Stomach (tissue), 4 donors: ENCODE measurements around the gene DND1.
A peak's percentile ranks its signal among the peaks of the same experiment; 100 is the strongest.

Experiments
- CTCF ChIP-seq, 7 experiments: fragments of 450-650 bp in 4 of 7; fragments of 200-600 bp in 3 of 7; sonication (generic) in 3 of 7; IDR thresholded peaks; one replicate each; pipeline ENCODE4 v1.5.1; 2016 to 2019; ENCODE audit warnings: antibody characterized with exemption in 7 of 7, control low read depth in 2 of 7, mild to moderate bottlenecking in 1 of 7
- POLR2A ChIP-seq, 4 donors: fragments of 450-650 bp; IDR thresholded peaks; one replicate each; pipeline ENCODE4 v1.6.1; 2016; ENCODE audit warnings: antibody characterized with exemption in 4 of 4, control low read depth in 2 of 4, mild to moderate bottlenecking in 1 of 4, moderate library complexity in 1 of 4
- POLR2AphosphoS5 ChIP-seq, 3 donors: sonication (generic); formaldehyde crosslinking; IDR thresholded peaks; one replicate each; pipeline ENCODE4 v1.6.1; 2016; ENCODE audit warnings: antibody characterized with exemption in 3 of 3

- TF ChIP-seq CTCF (IDR thresholded peaks at IDR 0.05) (no peak), POLR2A (IDR thresholded peaks at IDR 0.05) (no peak), POLR2AphosphoS5 (IDR thresholded peaks at IDR 0.05) (peak in 2 of 3 donors; percentile 25 to 36)
These were observed 40.9 kb downstream of the DND1 start for GRCh38 chr5:140632366-140633020.
